ENCODE measurements around the gene UAP1L1. TPM values are rescaled to one million over a fixed set of nuclear protein-coding genes. Genes with fewer than 3 reads are reported as not detected.
A peak's percentile ranks its signal among the peaks of the same experiment; 100 is the strongest.
"Not testable (repeated sequence)": the region's sequence is repeated elsewhere in the genome, so short reads cannot be mapped to it uniquely, and the experiment has no call there.

The UAP1L1 gene
- total RNA-seq, 1 donor from 2014 or later, result 3.2 TPM

DNA sequence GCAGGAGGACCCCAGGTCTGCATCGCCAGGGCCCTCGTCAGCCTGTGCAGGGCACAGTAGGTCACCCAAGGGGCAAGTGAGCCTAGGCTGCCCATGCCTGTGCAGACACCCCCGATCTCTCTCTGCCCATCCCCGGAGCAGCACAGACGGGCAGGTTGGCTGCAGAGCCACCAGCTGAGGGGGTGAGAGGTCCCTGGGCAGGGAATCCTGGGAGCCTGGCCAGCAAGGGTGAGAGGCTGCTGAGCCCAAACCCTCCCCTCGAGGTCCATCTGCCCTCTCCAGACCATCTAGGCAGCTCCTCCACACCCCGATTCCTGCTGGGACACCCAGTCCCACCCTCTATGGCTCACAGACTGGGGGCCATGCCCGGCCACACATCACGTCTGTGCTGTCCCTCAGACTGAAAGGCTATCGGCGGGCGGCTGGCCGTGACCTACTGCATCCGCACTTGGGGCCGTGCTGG is 40.0 kb downstream of the UAP1L1 start:
- Mint-ChIP-seq H3K27me3 (ENCODE audit: unreplicated experiment) (peaks cover 10% of the 10 kb centered on the region), H3K36me3 (ENCODE audit: low read depth, unreplicated experiment) (no peaks in the 10 kb centered on the region), H3K9me3 (ENCODE audit: unreplicated experiment) (no peaks in the 10 kb centered on the region), H3K4me1 (ENCODE audit: unreplicated experiment) (peaks cover 3% of the 10 kb centered on the region), H3K4me3 (ENCODE audit: unreplicated experiment) (no peak overlapping the region), H3K27ac (ENCODE audit: unreplicated experiment) (no peak overlapping the region)
- no peak for DNase-seq (ENCODE audit: low spot score)
- no peak for TF ChIP-seq CTCF (IDR thresholded peaks at IDR 0.05; ENCODE audit: unreplicated experiment)

DNA sequence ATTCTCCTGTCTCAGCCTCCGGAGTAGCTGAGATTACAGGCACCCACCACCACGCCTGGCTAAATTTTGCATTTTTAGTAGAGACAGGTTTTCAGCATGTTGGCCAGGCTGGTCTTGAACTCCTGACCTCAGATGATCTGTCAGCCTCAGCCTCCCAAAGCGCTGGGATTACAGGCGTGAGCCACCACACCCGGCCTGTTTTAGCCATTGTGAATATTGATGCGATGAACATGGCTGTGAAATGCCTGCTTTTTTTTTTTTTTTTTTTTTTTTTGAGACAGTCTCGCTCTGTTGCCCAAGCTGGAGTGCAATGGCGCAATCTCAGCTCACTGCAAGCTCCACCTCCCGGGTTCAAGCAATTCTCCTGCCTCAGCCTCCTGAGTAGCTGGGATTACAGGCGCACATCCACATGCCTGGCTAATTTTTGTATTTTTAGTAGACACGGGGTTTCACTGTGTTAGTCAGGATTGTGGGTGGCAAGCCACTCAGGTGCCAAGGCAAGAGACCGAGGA is 40.8 kb downstream of the UAP1L1 start:
- H3K9me3 Mint-ChIP-seq (ENCODE audit: unreplicated experiment); H3K4me1 Mint-ChIP-seq (ENCODE audit: unreplicated experiment); H3K36me3 Mint-ChIP-seq (ENCODE audit: low read depth, unreplicated experiment); H3K4me3 Mint-ChIP-seq (ENCODE audit: unreplicated experiment); H3K27ac Mint-ChIP-seq (ENCODE audit: unreplicated experiment); DNase-seq (ENCODE audit: low spot score): not testable (repeated sequence)
- H3K27me3 Mint-ChIP-seq (ENCODE audit: unreplicated experiment), result peaks cover 10% of the 10 kb centered on the region

DNA sequence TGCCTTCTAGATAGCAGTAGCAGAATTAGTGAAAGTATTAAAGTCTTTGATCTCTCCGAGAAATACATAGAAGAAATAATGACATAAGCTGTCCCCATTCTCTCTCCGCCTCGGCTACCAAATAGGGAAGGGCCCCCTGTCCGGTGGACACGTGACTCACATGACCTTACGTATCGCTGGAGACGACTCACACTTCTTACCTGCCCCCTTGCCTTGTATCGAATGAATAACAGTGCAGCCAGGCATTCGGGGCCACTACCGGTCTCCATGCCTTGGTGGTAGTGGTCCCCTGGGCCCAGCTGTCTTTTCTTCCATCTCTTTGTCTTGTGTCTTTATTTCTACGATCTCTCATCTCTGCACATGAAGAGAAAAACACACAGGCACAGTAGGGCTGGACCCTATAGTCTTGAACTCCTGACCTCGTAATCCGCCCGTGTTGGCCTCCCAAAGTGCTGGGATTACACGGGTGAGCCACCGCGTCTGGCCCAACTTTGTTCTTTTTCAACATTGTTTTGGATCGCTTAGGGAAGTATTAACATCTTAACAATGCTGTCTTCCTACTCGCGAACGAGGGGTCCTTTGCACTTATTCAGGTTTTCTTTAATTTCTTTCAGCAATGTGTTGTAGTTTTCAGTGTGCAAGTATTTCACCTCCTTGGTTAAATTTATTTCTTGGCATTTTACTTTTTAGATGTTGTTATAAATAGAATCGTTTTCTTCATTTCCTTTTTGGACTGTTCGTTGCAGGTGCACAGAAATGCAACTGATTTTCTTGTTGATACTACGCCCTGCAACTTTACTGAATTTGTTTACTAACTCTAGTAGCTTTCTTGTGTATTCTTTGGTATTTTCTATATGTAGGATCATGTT is 44.8 kb downstream of the UAP1L1 start:
- H3K9me3 Mint-ChIP-seq (ENCODE audit: unreplicated experiment); H3K4me1 Mint-ChIP-seq (ENCODE audit: unreplicated experiment); H3K27me3 Mint-ChIP-seq (ENCODE audit: unreplicated experiment); DNase-seq (ENCODE audit: low spot score); H3K27ac Mint-ChIP-seq (ENCODE audit: unreplicated experiment); H3K36me3 Mint-ChIP-seq (ENCODE audit: low read depth, unreplicated experiment): not testable (repeated sequence)
- peak overlapping the region; percentile 14 for H3K4me3 Mint-ChIP-seq (ENCODE audit: unreplicated experiment)

DNA sequence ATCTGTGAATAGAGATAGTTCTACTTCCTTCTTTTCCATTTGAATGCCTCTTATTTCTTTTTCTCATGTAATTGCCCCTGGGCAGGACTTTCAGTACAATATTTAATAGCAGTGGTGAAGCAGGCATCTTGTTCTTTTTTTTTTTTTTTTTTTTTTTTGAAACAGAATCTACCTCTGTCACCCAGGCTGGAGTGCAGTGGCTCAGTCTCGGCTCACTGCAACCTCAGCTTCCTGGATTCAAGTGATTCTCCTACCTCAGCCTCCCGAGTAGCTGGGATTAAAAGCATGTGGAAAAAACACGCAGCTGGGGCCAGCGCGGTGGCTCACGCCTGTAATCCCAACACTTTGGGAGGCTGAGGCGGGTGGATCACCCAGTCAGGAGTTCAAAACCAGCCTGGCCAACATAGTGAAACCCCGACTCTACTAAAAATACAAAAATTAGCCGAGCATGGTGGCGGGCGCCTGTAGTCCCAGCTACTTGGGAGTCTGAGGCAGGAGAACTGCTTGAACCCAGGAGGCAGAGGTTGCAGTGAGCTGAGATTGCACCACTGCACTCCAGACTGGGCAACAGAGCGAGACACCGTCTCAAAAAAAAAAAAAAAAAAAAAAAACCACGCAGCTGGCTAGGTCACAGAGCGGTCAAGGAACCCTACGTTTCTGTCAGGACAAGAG is 45.6 kb downstream of the UAP1L1 start:
- H3K4me1 Mint-ChIP-seq (ENCODE audit: unreplicated experiment), result peaks cover 14% of the 10 kb centered on the region
- H3K27me3 Mint-ChIP-seq (ENCODE audit: unreplicated experiment); H3K36me3 Mint-ChIP-seq (ENCODE audit: low read depth, unreplicated experiment): not testable (repeated sequence)

DNA sequence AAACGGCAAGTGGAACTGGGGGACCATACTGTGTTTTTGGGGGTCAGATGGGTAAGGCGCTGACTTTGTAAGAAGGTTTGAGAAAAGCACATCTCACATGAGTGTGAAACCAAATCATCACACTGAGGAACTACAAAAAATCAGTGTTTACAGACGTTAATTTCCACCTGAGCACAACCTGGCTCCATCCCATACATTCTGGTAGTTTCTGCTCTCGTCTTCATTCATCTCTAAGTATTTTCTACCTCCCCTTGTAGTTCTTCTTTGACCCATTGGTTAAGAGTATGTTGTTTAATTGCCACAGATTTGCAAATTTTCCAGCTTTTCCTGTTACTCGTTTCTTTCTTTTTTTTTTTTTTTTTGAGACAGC is 46.1 kb downstream of the UAP1L1 start:
- peaks cover 20% of the 10 kb centered on the region for H3K4me1 Mint-ChIP-seq (ENCODE audit: unreplicated experiment)
- no peak for TF ChIP-seq CTCF (IDR thresholded peaks at IDR 0.05; ENCODE audit: unreplicated experiment)
- no peaks in the 10 kb centered on the region for H3K36me3 Mint-ChIP-seq (ENCODE audit: low read depth, unreplicated experiment)
- no peak overlapping the region for H3K27ac Mint-ChIP-seq (ENCODE audit: unreplicated experiment)
- no peak for DNase-seq (ENCODE audit: low spot score)
- no peak overlapping the region for H3K4me3 Mint-ChIP-seq (ENCODE audit: unreplicated experiment)
- no peaks in the 10 kb centered on the region for H3K9me3 Mint-ChIP-seq (ENCODE audit: unreplicated experiment)
- peaks cover 4% of the 10 kb centered on the region for H3K27me3 Mint-ChIP-seq (ENCODE audit: unreplicated experiment)

More for the DNA sequence above, 45.6 kb downstream of the UAP1L1 start:
- DNase-seq (ENCODE audit: low spot score); H3K9me3 Mint-ChIP-seq (ENCODE audit: unreplicated experiment); H3K4me3 Mint-ChIP-seq (ENCODE audit: unreplicated experiment); H3K27ac Mint-ChIP-seq (ENCODE audit: unreplicated experiment): not testable (repeated sequence)

DNA sequence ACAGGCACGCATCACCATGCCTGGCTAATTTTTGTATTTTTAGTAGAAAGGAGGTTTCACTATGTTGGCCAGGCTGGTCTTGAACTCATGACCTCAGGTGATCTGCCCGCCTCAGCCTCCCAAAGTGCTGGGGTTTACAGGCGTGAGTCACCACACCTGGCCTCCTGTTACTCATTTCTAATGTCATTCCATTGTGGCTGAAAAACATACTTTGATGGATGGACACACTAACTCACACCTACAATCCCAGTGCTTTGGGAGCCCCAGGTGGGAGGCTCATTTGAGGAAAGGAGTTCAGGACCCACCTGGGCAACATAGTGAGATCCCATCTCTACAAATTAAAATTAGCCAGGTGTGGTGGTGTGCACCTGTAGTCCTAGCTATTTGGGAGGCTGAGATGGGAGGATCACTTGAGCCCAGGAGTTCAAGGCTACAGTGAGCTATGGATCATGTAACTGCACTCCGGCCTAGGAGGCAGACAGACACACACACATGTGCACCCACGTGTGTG is 46.7 kb downstream of the UAP1L1 start:
- not testable (repeated sequence) for H3K4me3 Mint-ChIP-seq (ENCODE audit: unreplicated experiment); H3K27ac Mint-ChIP-seq (ENCODE audit: unreplicated experiment); H3K36me3 Mint-ChIP-seq (ENCODE audit: low read depth, unreplicated experiment); H3K9me3 Mint-ChIP-seq (ENCODE audit: unreplicated experiment); H3K27me3 Mint-ChIP-seq (ENCODE audit: unreplicated experiment); DNase-seq (ENCODE audit: low spot score)
- H3K4me1 Mint-ChIP-seq (ENCODE audit: unreplicated experiment), result peaks cover 24% of the 10 kb centered on the region
